Mucosa of descending colon (tissue), 3 donors: ENCODE measurements around the gene RNF17. TPM values are rescaled to one million over a fixed set of nuclear protein-coding genes. Genes with fewer than 3 reads are reported as not detected.

Source experiments
- ATAC-seq: fragments of 200-7000 bp; cut with Tn5 transposase; one replicate; pipeline ENCODE4 v1.9.1; 2020; ENCODE audit warnings: mild to moderate bottlenecking, moderate library complexity
- DNase-seq, 3 donors: peaks; one replicate each; pipeline ENCODE4 v3.0.0-alpha.2; 2020
- H3K36me3 ChIP-seq: fragments of 200-600 bp; one replicate; pipeline ENCODE4 v1.8.0; 2021; ENCODE audit warnings: low read depth, mild to moderate bottlenecking
- H3K4me1 ChIP-seq: fragments of 200-600 bp; one replicate; pipeline ENCODE4 v1.8.0; 2021; ENCODE audit warnings: low read depth, mild to moderate bottlenecking
- H3K4me3 ChIP-seq: fragments of 200-600 bp; one replicate; pipeline ENCODE4 v1.8.0; 2021; ENCODE audit warnings: mild to moderate bottlenecking
- H3K9me3 ChIP-seq: fragments of 200-600 bp; one replicate; pipeline ENCODE4 v1.8.0; 2021; ENCODE audit warnings: mild to moderate bottlenecking
- intact Hi-C, 2 donors: fragments of 100-400 bp; cut with DNase I in 1 of 2; cut with micrococcal nuclease in 1 of 2; formaldehyde crosslinking; loops; one replicate each; pipeline versions ENCODE4 v1.11.0 to v1.11.1; 2022; cut with DNase I, micrococcal nuclease
- total RNA-seq, 3 donors: library from RNA; stranded (reverse); fragmentation: NEBNext Ultra II Directional in 2 of 3; extraction: Animal tissue kit (Norgen Biotek cat#: 25700) in 2 of 3; gene quantifications; one replicate each; pipeline versions ENCODE4 v1.2.1 to v1.2.4, GENCODE V29; 2021 to 2023
- TF ChIP-seq, protein P1 (sequence below): fragments of 200-600 bp; IDR thresholded peaks from one replicate; pipeline ENCODE4 v1.8.0; 2022; ENCODE audit warnings: antibody characterized with exemption, mild to moderate bottlenecking
- donor health status: DM: no; HTN: no; CAD: no; lungs with moderate emphysema.
- donor health status: DM: no; HTN: no; CAD: no.
- donor health status: DM: no; HTN: yes; CAD: no.

Gene RNF17
- total RNA-seq, 3 donors from 2014 or later: not detected

DNA sequence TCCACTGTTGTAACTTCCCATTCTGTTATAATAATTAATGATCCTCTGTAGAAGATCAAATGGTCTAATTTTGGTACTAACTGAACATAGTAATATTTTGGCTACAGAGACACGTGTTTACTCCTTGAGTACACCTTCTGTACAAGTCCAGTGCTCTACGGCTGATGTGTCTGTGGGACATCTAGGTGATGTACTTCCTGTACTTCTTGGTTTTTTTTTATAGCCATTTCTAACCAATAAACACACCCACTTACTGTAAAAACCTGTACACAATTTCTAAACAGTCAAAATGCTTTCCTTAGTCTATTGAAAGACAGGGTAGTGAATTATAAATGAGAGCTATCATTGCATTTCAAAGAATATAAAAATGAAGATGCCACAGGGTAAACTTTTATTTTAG is 118.7 kb downstream of the RNF17 start:
- TF ChIP-seq, protein P1, sequence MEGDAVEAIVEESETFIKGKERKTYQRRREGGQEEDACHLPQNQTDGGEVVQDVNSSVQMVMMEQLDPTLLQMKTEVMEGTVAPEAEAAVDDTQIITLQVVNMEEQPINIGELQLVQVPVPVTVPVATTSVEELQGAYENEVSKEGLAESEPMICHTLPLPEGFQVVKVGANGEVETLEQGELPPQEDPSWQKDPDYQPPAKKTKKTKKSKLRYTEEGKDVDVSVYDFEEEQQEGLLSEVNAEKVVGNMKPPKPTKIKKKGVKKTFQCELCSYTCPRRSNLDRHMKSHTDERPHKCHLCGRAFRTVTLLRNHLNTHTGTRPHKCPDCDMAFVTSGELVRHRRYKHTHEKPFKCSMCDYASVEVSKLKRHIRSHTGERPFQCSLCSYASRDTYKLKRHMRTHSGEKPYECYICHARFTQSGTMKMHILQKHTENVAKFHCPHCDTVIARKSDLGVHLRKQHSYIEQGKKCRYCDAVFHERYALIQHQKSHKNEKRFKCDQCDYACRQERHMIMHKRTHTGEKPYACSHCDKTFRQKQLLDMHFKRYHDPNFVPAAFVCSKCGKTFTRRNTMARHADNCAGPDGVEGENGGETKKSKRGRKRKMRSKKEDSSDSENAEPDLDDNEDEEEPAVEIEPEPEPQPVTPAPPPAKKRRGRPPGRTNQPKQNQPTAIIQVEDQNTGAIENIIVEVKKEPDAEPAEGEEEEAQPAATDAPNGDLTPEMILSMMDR: no peak
- no peaks in the 10 kb centered on the region for H3K9me3 ChIP-seq
- DNase-seq (no peak), ATAC-seq (peak; percentile 75)
- no peaks in the 10 kb centered on the region for H3K36me3 ChIP-seq
- no peaks in the 10 kb centered on the region for H3K4me1 ChIP-seq
- intact Hi-C loops: no loop called here
- H3K4me3 ChIP-seq: no peak overlapping the region

DNA sequence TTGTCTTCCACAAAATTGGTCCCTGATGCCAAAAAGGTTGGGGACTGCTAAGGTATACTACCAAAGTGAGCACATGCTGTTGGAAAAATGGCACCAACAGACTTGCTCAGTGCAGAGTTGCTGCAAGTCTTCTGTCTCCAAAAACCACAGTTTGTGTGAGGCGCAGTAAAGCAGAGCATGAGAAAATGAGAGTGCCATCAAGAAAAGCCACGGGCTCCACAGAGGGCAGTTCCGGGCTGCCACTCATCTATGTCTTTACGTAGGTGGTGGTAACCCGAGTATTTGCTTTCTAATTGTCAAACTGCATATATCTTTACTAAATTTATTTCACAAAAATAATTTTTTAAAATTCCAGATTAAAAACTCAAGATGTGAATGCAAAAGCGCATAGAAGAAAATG is 123.8 kb downstream of the RNF17 start:
- no peaks in the 10 kb centered on the region for H3K9me3 ChIP-seq
- ATAC-seq (no peak), DNase-seq (no peak)
- no peaks in the 10 kb centered on the region for H3K4me1 ChIP-seq
- no peak overlapping the region for H3K4me3 ChIP-seq
- TF ChIP-seq, protein P1: no peak
- no peaks in the 10 kb centered on the region for H3K36me3 ChIP-seq
- intact Hi-C loops: no loop called here

DNA sequence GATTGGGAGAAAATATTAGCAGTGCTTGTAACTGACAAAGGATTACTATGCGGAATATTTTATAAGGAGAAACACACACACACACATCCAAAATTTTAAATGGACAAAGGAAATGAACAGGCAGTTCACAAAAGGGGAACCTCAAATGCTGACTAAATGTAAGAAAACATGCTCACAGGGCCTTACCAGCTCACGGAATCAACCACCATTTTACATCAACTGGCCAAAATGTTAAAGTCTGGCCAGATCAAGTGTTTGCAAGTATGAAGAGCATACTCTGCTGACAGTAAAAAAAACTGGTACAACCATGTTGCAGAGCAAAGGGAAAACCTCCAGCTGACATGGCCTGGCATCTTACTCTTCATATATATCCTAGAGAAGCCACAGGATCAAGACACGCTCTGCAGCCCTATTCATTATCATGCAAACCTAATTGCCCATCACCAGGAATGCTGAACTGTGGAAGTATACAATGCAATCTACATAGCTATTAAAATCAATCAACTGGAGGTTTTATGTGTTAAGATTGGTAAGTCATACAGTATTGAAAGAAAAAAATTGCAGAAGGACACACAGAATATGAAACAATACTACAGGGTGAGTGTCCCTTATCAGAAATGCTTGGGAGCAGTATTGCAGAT is 124.4 kb downstream of the RNF17 start:
- no peak for ATAC-seq
- Histone ChIP-seq H3K4me3 (no peak overlapping the region), H3K36me3 (no peaks in the 10 kb centered on the region), H3K9me3 (no peaks in the 10 kb centered on the region), H3K4me1 (no peaks in the 10 kb centered on the region)
- intact Hi-C loops: no loop called here
- TF ChIP-seq, protein P1: no peak
- no peak for DNase-seq

DNA sequence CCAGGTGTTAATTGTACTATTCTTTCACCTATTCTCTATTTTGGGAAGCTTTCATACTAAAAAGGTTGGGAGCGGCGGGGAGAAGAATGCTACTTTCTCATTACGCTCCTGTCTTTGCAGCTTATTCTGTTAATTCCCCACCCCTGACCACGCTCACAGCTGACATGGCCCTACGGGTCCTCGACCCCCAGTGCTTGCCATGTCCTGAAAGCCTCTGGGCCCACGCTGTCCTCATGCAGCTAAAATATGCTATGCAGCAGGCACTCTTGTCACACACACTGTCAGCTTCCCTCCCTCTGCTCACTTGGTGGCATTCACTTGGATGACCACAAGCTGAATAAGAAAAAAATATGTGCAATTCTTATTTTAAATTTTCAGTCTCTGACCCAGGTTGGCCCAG is 126.3 kb downstream of the RNF17 start:
- ATAC-seq (no peak), DNase-seq (no peak)
- TF ChIP-seq, protein P1: no peak
- Histone ChIP-seq H3K9me3 (no peaks in the 10 kb centered on the region), H3K4me3 (no peak overlapping the region), H3K36me3 (no peaks in the 10 kb centered on the region), H3K4me1 (no peaks in the 10 kb centered on the region)
- intact Hi-C loops: no loop called here

DNA sequence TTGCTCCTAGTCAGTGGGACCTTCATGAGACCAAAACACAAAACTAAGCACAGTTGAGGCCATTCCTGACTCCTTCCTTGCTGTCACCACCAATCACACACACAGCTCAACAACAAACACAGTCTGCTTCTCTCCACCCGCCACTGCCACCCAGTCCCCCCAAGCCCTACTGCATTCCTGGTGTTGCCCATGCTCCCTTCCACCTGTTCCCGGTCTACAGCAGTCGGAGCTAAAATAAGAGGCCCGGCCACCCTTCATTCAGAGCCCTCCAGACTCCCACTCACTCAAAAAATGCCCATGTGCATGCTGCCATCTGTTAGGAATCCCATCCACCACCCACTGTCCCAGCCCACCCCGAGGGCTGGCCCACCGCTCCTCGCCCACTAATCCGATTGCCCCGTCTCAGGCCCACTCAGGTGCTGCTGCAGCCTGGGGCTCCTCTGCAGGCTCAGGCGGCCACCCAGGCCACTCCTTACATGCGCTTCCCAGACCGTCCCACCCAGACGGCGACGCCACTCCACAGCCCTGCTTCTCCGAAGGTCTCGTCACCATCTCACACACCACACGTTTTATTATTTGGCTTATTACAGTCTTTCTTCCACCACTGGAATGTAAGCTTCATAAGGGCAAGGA is 127.6 kb downstream of the RNF17 start:
- H3K36me3 ChIP-seq: no peaks in the 10 kb centered on the region
- TF ChIP-seq, protein P1: no peak
- ATAC-seq (no peak), DNase-seq (no peak)
- H3K4me3 ChIP-seq: no peak overlapping the region
- no peaks in the 10 kb centered on the region for H3K9me3 ChIP-seq
- no peaks in the 10 kb centered on the region for H3K4me1 ChIP-seq
- intact Hi-C loops: no loop called here
